Breast epithelium (tissue), 3 donors: ENCODE results near the gene GMDS.

Experiments used
- POLR2A ChIP-seq: fragments of 450-650 bp; IDR thresholded peaks from one replicate; pipeline ENCODE4 v1.6.1; 2016; ENCODE audit warnings: antibody characterized with exemption, mild to moderate bottlenecking, moderate library complexity
- TF ChIP-seq, protein P1 (sequence below), 3 donors: fragments of 450-650 bp; IDR thresholded peaks; one replicate each; pipeline ENCODE4 v1.5.1; 2016 to 2017; ENCODE audit warnings: antibody characterized with exemption in 3 of 3, mild to moderate bottlenecking in 3 of 3, moderate library complexity in 3 of 3

DNA sequence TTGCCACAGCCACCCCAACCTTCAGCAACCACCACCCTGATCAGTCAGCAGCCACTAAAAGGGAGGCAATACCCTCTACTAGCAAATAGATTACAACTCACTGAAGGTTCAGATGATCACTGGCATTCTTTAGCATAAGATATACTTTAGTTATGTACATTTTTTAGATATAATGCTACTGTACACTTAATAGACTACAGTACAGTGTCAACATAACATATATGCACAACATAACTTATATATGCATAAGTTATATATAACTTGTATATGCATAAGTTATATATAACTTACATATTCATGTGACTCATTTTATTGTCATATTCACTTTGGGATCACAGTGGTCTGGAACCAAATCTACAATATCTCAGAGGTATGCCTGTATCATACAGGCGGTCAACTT lies 61.7 kb downstream of the GMDS start:
- TF ChIP-seq, protein P1, sequence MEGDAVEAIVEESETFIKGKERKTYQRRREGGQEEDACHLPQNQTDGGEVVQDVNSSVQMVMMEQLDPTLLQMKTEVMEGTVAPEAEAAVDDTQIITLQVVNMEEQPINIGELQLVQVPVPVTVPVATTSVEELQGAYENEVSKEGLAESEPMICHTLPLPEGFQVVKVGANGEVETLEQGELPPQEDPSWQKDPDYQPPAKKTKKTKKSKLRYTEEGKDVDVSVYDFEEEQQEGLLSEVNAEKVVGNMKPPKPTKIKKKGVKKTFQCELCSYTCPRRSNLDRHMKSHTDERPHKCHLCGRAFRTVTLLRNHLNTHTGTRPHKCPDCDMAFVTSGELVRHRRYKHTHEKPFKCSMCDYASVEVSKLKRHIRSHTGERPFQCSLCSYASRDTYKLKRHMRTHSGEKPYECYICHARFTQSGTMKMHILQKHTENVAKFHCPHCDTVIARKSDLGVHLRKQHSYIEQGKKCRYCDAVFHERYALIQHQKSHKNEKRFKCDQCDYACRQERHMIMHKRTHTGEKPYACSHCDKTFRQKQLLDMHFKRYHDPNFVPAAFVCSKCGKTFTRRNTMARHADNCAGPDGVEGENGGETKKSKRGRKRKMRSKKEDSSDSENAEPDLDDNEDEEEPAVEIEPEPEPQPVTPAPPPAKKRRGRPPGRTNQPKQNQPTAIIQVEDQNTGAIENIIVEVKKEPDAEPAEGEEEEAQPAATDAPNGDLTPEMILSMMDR (IDR thresholded peaks at IDR 0.05), result no peak
- TF ChIP-seq POLR2A, result no peak
